WTC11 (cell line): ENCODE results near the gene ZNF521.

Experiments
- CREM ChIP-seq: sonication (generic); formaldehyde crosslinking; IDR thresholded peaks from 2 replicates; pipeline ENCODE4 v1.8.1; 2022; ENCODE audit warnings: mild to moderate bottlenecking, missing genetic modification reagents, moderate library complexity
- CTCF ChIP-seq: fragments of 200-600 bp; IDR thresholded peaks from 2 replicates; pipeline ENCODE4 v1.8.0; 2022; ENCODE audit warnings: antibody characterized with exemption
- SP1 ChIP-seq: sonication (generic); formaldehyde crosslinking; conservative IDR thresholded peaks from 2 replicates; pipeline ENCODE4 v1.8.1; 2022; ENCODE audit warnings: missing genetic modification reagents
- TEAD1 ChIP-seq: sonication (generic); formaldehyde crosslinking; IDR thresholded peaks from 2 replicates; pipeline ENCODE4 v1.8.0; 2022; ENCODE audit warnings: mild to moderate bottlenecking, missing genetic modification reagents
- ZSCAN18 ChIP-seq: fragments of 250-450 bp; sonication (Bioruptor Pico); IDR thresholded peaks from 2 replicates; pipeline ENCODE4 v2.1.2; 2022; ENCODE audit warnings: mild to moderate bottlenecking, moderate library complexity

GRCh38 chr18:25313268-25313667, 38.7 kb downstream of the ZNF521 start:
- TF ChIP-seq CTCF (no peak), TEAD1 (CRISPR knock-in tag) (no peak), CREM (no peak), SP1 (CRISPR knock-in tag) (no peak), ZSCAN18 (CRISPR knock-in tag) (no peak)
